ENCODE results near the gene POT1.
"Not testable (repeated sequence)": the region's sequence is repeated elsewhere in the genome, so short reads cannot be mapped to it uniquely, and the experiment has no call there.

POT1 gene, protein sequence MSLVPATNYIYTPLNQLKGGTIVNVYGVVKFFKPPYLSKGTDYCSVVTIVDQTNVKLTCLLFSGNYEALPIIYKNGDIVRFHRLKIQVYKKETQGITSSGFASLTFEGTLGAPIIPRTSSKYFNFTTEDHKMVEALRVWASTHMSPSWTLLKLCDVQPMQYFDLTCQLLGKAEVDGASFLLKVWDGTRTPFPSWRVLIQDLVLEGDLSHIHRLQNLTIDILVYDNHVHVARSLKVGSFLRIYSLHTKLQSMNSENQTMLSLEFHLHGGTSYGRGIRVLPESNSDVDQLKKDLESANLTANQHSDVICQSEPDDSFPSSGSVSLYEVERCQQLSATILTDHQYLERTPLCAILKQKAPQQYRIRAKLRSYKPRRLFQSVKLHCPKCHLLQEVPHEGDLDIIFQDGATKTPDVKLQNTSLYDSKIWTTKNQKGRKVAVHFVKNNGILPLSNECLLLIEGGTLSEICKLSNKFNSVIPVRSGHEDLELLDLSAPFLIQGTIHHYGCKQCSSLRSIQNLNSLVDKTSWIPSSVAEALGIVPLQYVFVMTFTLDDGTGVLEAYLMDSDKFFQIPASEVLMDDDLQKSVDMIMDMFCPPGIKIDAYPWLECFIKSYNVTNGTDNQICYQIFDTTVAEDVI

DNA sequence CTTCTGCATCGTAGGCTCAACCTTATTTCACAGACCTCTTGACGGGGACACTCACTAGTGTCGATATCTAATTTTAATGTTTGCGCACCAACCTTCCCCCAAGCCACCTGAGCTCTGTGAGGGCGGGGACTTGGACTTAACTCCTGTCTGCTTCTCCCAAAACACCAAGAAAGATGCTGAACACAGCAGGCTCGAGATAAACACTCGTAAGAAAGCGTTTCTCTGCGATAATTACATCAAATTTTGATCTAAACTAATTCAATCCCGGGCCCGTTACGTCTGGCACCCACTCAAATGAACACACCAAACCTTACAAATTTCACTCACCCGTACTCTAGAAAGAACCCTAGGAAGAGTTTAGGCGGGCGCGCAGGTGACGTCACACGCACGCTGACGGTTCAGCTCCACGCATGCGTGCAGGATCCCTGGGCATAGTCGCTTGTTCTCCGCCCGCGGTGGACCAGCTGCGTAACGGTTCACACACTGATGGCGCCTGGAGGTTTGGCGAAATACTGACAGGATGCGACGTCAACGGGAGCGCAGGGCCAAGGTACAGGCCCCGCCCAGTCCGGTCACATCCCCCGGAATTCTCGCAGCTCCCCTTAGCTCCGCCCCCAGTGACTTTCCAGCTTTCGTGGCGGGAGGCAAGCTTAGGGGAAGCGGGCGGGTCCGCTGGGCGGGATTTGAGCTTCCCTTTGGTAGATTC is at the start of gene POT1:
POT1 (minus strand) TSS at position 359 of the 706 bp plus-strand sequence. CDS start 32,652 bp downstream, outside the sequence.
- DNase-seq = peak; percentile 94

DNA sequence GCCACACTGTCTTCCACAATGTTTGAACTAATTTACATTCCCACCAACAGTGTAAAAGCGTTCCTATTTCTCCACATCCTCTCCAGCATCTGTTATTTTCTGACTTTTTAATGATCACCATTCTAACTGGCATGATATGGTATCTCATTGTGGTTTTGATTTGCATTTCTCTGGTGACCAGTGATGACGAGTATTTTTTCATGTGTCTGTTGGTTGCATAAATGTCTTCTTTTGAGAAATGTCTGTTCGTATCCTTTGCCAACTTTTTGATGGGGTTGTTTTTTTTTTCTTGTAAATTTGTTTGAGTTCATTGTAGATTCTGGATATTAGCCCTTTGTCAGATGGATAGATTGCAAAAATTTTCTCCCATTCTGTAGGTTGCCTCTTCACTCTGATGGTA is 45.5 kb upstream of the POT1 start:
- DNase-seq = not testable (repeated sequence)

DNA sequence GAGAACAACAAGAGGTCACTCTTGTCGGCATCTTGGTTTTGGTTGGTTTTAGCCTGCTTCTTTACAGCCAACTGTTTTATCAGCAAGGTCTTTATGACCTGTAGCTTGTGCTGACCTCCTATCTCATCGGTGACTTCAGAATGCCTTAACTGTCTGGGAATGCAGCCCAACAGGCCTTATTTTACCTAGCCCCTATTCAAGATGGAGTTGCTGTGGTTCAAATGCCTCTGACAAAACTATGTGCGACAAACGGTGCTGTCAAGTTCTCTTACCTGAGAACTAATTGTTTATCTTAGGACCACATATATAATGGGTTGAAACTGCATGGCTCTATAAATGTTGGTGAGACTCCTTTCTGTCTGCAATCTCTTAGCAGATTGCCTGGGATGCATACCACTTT is 35.9 kb upstream of the POT1 start:
- no peak for DNase-seq

DNA sequence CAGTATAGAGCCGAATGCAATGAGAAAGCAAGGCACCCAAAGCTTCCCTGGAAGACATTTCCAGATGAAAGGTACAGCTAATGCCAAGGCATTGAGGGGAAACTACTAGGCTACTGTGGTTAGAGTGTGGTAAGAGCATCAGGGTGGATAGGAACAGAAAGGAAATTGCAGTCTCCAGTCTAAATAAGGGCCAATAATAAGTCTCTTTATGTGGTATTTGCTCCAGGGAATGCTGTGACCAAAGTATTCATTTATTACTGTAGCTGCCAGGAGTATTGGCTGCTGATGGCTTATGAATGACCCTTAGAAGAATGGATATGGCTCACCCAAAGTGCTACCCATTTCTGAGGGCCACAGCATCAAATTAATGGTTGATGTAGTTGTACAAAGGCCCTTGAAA is 30.1 kb upstream of the POT1 start:
- DNase-seq = no peak

DNA sequence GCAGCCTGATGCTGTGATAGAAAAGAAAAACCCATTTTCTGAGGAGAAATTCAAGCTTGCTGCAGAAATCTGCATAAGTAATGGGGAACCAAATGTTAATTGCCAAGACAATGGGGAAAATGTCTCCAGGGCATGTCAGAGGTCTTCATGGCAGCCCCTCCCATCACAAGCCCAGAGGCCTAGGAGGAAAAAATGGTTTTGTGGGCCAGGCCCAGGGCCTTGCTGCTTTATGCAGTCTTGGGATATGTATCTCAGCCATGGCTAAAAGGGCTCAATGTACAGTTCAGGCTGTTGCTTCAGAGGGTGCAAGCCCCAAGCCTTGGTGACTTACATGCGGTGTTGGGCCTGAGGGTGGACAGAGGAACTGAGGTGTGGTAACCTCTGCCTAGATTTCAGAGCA is 28.3 kb upstream of the POT1 start:
- DNase-seq = not testable (repeated sequence)

DNA sequence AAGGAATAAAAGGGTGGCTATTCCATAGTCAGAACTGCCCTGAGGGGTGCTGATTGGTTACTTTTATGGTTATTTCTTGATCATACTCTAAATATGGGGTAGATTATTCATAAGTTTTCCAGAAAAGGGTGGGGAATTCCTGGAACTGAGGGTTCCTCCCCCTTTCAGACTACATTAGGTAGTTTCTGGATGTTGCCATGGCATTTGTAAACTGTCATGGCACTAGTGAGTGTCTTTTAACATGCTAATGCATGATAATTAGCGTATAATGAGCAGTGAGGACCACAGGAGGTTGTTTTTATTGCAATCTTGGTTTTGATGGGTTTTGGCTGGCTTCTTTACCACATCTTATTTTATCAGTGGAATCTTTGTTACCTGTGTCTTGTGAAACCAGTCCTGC is 26.5 kb upstream of the POT1 start:
- no peak for DNase-seq

DNA sequence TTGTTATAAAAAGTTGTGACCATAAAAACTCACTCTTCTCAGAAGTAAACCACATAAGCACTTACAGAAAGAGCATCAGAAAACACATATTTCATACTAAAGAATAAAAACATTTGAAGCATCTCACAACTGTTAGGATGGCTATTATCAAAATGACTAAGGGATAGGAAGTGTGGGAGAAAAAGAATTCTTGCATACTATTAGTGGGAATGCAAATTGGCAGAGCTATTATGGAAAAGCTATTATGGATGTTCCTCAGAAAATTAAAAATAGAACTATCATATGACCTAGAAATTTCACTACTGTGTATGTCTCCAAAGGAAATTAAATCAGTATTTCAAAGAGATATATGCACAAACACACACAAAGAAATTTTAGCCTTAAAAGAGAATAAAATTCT is 25.2 kb upstream of the POT1 start:
- no peak for DNase-seq

DNA sequence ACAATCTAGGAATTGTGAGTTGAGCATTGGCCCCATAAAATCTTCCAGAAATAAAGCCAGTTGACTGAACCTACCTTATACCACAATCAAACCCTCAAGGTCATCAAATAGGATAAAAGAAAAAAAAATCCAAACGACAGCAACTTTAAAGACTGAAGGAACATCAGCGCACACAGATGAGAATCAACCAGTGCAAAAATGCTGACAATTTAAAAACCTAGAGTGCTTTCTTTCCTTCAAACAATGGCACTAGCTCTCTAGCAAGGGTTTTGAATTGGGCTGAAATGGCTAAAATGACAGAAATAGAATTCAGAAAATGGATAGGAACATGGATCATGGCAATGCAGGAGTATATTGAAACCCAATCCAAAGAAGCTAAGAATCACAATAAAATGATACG is 16.1 kb upstream of the POT1 start:
- DNase-seq = no peak

DNA sequence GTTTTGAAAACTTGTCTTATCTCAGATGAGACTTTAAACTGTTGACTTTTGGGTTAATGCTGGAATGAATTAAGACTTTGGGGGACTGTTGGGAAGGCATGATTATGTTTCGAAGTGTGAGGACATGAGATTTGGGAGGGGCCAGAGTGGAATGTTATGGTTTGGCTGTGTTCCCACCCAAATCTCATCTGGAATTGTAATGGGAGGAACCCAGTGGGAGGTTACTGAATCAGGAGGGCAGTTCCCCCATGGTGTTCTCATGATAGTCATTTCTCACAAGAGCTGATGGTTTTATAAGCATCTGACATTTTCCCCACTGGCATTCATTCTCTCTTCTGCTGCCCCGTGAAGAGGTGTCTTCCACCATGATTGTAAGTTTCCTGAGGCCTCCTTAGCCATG is 13.8 kb upstream of the POT1 start:
- no peak for DNase-seq

DNA sequence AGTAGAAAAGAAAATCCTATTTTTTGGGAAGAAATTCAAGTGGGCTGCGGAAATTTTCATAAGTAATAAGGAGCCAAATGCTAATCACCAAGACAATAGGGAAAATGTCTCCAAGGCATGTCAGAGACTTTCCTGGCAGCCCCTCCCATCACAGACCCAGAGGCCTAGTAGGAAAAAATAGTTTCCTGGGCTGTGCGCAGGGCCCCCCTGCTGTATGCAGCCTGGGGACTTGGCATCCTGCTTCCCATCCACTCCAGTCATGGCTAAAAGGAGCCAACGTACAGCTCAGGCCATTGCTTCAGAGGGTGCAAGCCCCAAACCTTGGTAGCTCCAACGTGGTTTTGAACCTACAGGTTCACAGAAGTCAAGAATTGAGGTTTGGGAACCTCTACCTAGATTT is 12.8 kb upstream of the POT1 start:
- no peak for DNase-seq

DNA sequence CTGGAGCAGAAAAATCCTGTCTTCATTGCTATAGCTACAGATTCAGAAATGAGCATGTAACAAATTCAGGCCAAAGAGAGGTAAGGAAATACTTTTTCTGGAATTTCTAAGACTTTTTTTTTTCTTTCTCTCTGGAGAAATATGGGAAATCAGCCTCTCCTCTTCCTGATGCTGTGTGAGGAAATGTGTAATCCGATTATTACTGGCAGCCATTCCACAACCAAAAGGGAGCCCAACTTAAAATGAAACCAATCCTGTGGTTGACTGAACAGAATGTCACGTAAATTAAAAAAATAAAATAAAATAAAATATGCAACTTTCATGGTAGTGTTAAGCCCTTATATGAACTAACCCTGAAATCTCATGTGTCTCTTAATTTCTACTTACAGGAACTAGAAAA is 10.7 kb upstream of the POT1 start:
- no peak for DNase-seq

DNA sequence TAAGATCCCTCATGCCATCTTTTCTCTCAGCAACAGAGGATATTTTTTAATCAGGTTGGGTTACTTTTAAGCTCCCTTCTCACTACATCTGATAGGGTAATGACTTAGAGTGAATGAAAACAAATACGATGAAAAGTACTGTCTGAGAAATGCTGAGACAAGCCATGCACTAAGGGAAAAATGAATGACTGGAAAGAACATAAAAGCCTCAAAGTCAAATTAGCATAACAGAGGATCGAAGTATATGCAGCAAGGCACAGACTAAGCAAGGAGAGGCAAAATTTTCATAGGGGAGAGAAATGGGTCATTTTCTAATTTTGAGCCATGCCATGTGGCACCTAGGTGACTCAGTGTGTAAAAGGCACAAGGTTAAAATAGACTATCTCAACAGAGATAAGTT is 8.5 kb upstream of the POT1 start:
- no peak for DNase-seq

DNA sequence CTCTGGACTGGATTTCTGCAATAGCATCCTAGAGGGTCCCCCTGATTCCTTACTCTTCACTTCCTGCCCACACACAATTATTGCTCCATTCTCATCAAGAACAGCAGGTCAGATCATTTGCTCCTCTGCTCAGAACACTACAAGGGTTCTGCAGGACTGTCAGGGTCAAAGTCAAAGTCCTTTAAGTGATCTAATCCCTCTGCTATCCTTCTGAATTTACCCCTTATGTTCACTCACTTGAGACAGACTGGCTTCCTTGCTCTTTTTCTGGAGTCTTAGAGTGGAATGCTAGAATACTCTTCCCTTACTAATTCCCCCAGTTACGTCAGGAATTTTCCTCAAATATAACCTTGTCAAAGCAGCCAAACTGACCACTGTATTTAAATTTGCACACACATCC is 7.5 kb upstream of the POT1 start:
- DNase-seq = no peak

DNA sequence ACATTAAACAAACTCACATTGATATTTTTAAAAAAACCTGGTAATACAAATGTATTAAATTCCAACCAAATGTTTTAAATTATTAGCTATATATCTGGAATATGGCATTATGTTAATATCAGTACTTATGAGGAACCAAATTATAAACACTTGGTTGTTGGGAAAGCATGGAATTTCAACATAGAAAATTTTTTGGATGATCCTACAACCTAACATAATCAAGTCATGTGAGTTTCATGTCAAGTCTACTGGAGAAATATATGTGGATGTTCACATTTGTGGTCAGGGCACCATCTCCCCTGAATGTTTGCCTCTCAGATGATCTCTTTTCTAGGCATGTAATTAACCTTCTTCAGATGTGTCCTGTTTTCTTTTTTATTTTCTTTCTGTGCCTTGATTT is 5.2 kb upstream of the POT1 start:
- DNase-seq = no peak

DNA sequence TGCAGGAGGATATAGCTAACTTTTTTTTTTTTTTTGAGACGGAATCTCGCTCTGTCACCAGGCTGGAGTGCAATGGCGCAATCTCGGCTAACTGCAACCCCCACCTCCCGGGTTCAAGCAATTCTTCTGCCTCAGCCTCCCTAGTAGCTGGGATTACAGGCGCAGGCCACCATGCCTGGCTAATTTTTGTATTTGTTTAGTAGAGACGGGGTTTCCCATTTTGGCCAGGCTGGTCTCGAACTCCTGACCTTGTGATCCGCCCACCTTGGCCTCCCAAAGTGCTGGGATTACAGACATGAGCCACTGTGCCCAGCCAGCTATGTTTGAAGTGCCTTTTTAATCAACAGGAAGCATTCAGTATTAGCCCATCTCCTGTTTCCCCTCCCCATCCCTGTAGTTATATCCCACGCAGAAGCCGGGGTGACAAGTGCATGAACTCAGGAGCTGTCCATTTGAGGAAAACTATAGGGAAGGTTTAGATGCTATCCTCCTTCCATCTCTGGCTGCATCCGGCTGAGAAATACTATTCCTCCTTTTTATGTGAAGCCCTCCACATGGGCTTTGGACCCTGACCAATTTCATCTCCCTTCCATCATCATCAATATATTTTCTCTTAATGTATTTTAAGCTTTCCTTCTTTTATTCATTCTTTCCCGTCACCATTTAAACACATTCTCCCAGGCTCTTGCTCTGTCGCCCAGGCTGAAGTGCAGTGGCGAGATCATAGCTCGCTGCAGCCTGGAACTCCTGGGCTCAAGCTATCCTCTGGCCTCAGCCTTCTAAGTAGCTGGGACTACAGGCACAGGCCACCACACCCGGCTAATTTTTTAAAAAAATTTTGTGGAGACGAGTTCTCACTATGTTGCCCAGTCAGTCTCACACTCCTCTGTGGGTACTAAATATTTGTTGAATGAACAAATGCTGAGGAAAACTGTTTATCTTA is 1.3 kb upstream of the POT1 start:
- no peak for DNase-seq

DNA sequence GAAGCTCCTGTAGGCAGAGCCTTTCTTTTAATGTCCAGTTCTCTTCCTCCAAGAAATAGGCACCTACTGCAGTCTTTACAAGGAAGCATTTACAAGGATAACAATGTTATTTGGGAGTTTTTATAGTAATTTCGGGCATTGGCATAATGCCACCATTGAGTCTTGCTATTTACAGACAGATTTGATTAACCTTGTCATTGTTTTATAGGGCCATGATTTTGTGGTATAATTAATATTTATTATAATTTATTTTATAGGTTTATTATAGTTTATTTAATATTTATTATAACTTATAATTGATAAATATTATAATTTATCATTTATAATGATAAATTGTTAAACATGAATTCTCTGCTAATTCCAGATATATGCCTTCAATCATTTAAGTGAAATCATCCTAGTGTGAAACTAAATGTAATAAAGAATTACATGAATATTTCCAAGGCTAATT is 573 bp upstream of the POT1 start:
- DNase-seq = no peak

DNA sequence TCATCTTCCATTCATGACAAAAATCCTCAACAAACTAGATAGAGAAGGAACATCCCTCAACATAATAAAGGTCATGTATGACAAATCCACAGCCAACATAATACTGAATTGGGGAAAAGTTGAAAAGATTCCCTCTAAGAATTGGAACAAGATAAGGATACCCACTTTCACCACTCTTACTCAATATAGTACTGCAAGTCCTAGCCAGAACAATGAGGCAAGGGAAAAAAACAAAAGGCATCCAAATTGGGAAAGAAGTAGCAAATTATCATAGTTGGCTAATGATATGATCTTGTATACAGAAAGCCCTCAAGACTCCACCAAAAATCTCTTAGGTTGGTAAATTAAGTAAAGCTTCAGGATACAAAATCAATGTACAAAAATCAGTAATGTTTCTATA is 4.7 kb downstream of the POT1 start:
- DNase-seq = no peak

DNA sequence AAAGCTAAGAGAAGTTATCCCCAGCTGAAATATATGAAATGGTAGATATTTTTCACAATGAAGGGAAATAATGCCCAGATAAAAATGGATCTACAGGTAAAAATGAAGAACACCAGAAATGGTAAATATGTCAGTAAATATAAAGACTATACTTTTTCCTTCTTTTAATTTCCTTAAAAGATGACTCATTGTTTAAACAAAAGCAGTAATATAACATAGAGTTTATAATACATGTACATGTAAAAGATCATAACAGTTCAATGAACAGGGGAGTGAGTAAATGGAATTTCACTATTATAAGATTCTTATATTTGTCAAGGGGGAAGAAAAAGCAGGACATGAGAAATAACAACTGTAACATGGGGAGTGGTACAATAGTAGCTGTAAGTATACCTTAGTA is 7.4 kb downstream of the POT1 start:
- DNase-seq = no peak

DNA sequence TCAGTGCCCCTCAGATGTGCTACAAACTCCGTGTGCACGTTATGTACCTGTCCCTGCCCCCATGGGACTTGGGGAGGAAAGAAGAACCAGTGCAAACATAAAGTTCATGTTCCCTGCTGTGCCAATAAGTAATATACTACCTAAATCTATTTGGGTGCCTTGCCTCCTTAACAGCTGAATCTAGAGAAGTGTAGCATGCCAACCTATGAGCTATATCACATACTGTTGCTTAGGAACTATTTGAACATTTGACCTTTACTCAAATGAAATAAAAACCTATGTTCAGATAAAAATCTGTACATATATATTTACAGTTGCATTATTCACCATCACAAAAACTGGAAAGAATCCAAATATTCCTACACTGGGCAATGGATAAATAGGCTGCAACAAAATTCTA is 9.8 kb downstream of the POT1 start:
- no peak for DNase-seq

DNA sequence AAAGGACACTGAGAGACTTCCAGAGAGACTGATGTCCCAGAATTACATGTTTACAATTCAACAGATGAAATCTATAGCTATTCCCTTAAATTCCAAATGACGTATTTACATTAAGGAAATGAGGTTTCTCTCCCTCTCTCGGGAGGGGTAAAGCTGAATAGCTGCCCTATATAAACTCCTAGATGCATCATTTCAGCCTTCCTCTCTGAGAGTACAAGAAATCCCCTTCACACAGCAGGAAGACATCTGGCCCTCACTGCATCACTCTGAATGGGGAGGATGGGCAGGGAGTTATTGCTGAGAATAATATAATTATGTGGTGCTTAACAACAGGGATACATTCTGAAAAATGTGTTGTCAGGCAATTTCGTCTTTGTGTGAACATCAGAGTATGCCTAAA is 11.0 kb downstream of the POT1 start:
- DNase-seq = no peak

DNA sequence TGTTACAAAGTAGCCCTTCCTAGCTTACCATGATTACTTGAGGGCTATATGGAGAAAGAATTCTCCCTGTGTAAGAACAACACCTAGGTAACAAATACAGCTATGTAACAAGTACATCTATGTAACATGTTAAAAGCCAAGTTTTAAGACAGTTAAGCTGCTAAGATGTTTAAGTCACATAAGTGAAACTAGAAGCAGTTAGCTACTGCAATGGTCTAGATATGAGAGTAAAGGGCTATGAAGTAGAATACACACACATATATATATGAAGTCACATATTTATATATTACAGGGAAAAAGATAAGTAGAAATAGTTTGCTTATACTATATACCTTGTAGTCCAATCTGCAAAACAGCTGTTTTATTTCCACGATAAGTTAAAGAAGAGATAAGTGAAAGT is 14.4 kb downstream of the POT1 start:
- DNase-seq = no peak

DNA sequence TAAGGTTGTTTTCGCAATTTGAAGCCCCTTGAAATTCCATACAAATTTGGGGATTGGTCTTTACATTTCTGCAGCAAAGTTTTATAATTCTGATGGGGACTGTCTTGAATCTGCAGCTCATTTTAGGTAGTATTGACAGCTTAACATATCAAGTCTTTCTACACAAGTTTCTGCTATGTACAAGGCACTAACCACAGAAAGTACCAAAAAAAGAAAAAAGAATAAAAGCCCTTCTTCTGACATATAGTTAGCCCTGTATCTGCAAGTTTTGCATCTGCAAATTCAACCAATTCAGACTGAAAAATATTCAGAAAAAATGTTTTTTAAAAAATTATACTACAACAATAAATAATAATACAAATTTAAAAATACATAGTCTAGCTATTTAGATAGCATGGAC is 15.3 kb downstream of the POT1 start:
- no peak for DNase-seq

DNA sequence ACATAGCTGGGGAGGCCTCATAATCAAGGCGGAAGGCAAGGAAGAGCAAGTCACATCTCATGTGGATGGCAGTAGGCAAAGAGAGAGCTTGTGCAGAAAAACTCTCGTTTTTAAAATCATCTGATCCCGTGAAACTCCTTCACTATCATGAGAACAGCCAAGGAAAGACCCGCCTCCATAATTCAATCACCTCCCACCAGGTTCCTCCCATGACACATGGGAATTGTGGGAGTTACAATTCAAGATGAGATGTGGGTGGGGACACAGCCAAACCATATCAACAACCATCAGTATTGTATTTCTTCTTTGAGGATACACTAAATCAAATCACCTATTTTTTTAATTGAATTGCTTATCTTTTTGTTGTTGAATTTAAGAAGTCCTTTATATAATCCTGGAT is 16.7 kb downstream of the POT1 start:
- DNase-seq = no peak

Measured in NCI-H748 treated with DMSO at 0.1 percent for 48 hours (cell line).